GM11168 (cell line): ENCODE results near the gene NXF2B.
"Not testable (repeated sequence)": the region's sequence is repeated elsewhere in the genome, so short reads cannot be mapped to it uniquely, and the experiment has no call there.

Source experiments
- in situ Hi-C: fragments of 300-500 bp; cut with MboI; formaldehyde crosslinking; loops from one replicate; pipeline ENCODE4 v1.12.0; 2022; ENCODE audit warnings: low sequenced_read_pairs; ENCODE audit not compliant: unreplicated experiment

NXF2B gene, protein sequence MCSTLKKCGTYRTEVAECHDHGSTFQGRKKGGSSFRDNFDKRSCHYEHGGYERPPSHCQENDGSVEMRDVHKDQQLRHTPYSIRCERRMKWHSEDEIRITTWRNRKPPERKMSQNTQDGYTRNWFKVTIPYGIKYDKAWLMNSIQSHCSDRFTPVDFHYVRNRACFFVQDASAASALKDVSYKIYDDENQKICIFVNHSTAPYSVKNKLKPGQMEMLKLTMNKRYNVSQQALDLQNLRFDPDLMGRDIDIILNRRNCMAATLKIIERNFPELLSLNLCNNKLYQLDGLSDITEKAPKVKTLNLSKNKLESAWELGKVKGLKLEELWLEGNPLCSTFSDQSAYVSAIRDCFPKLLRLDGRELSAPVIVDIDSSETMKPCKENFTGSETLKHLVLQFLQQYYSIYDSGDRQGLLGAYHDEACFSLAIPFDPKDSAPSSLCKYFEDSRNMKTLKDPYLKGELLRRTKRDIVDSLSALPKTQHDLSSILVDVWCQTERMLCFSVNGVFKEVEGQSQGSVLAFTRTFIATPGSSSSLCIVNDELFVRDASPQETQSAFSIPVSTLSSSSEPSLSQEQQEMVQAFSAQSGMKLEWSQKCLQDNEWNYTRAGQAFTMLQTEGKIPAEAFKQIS

DNA sequence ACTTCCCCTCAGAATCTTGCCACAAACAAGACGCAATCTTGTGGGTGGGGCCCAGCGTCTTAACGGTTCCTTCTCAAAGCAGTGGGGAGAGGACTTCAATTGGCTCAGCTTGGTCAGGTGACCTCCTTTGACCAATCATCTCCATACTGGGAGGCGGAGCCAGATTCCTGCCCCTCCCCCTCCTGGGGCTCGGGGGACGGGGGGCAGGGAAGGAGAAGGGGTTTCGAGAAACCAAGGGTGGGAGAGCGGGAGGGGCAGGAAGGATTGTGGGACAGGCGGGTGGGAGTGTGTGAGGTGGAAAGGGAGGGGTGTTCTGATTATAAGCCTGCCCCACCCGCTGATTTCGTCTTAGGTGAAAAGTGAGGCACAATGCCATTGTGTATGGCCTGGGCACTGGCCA is at the start of gene NXF2B:
Gene NXF2B (minus strand): TSS at position 101 of the 400 bp plus-strand sequence. CDS start 59,972 bp downstream, outside the sequence.
- in situ Hi-C loops: not testable (repeated sequence)

DNA sequence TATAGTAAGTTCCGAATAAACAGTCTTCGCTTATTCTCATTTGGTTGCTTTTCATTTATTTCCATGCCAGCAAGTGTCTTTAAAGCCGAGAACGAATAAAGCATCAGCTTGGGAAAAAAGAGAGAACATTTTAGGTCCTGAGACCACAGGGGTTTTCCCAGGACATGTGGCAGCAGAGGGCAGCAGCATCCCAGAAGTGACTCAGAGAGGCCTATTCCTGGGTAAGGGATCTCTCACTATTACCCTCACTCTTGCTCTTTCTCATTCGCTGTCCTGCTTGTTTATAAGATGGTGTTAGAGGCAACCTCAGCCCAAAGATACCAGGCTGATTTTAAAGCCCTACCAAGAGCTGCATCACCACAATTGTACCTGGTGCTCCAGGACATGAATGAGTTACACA is 39.0 kb upstream of the NXF2B start:
- in situ Hi-C loops: not testable (repeated sequence)

DNA sequence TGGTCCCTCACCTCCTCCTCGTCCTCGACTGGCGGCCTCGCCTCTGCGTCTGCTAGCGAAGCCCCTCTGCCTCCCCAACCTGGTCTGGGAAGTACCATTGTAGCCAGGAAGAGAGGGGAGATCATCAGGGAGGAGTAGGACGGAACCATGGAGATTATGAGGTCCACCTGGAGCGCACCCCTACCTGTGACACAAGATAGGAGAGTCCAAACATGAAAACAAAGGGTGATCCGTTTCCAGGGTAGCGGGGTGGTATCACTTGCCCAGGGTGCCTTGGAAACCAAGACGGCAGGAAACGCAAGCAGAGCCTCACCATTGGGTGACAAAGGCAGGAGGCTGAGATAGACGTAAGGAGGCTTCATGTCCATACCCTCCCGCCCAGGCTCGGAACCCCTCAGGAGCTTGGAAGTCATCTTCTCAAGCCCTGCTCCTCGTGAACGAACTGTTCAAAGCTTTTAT is 32.0 kb upstream of the NXF2B start, which contains the start of gene TCP11X2:
Gene TCP11X2 (minus strand): TSS at position 51 of the 459 bp plus-strand sequence.
- in situ Hi-C loops: not testable (repeated sequence)

DNA sequence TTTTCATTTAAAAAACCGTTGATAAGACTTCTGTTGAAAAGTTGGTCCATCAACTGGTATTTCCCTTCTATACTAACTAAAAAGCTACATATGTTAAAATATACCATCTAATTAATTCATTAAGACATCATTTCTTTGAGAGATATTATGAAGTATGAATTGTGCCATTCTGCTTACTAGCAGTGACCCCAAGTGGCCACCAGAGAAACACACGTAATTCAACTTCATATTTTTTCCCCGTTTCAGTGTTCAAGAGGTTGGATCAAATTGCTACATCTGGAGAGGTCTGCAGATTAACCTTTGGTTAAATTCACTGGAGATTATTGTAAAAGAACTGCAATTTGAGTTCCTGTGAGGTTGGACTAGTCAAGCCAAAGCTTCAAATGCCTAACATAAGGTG is 30.4 kb upstream of the NXF2B start:
- in situ Hi-C loops: not testable (repeated sequence)

DNA sequence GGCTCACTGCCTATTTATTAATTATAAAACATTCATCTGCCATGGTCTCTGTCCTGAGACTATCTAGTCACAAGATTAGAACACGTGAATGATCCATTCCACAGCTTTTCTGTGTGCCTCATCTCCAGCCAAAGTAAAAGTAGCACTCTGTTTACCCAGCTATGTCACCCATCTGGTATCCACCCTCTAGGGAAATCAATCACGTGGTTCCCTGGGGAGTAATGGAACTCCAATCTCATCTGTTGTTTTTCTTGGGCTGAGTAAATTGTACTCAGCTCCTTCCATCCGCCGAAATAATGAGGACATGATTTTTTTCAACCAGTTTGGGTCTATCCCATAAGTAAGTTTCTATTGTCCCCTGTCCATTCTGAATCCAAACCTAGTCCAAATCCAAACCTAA is 18.8 kb upstream of the NXF2B start:
- in situ Hi-C loops: not testable (repeated sequence)

DNA sequence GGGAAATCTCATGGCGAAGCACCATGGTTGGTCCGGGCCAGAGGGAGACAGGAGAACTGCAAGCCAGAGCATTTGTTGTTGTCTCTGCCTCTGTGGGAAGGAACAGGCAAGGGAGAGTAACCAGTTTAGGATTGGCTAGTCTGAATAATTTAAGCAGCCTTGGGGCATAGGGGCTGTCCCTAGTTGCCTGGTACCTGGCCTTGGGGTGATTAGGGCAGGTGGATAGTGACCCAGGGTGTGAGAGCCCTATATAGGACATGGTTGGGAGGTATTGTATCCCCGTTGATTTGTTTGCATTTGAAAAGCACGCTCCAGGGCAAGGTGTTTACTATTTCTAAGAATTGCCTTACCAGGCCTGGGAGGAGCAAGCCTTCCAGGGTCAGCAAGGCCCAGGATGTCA is 25.3 kb downstream of the NXF2B start:
- in situ Hi-C loops: not testable (repeated sequence)

DNA sequence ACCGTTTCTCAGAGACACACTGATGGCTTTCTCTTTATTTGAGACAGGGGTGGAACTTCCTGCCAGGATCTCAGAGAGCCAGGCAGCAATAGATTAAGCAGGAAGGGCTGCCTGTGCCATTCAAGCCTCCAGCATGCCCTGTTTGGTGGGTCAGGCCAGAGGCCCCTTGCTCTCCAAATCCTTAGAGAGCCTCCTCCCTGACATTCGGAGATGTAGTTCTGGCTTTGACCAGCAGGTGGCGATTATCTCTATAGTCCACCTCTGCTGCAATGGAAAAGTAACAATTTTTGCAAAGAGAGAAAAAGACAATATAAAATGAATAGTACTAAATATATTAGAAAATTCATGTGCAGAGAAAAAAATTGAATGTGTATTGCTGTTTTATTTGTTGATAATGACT is 93.9 kb downstream of the NXF2B start:
- in situ Hi-C loops: no loop called here

DNA sequence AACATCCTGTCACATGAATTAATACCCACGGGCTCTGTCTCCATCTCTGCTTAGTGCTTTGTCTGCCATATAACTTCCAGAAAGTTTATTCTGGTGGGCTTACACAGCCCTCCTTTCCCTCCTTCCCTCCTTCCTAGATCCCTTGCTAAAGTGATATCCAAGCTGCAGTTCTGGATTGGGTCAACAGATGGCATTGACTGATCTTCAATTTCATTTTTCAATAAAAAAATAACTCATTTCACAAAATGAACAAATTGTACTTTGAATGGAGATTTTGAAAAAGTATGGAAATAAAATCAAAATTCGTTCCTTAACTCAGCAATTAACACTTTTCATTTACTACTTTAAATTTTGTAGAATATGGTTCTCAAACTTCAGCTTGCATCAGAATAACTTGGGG is 97.9 kb downstream of the NXF2B start:
- in situ Hi-C loops: no loop called here

DNA sequence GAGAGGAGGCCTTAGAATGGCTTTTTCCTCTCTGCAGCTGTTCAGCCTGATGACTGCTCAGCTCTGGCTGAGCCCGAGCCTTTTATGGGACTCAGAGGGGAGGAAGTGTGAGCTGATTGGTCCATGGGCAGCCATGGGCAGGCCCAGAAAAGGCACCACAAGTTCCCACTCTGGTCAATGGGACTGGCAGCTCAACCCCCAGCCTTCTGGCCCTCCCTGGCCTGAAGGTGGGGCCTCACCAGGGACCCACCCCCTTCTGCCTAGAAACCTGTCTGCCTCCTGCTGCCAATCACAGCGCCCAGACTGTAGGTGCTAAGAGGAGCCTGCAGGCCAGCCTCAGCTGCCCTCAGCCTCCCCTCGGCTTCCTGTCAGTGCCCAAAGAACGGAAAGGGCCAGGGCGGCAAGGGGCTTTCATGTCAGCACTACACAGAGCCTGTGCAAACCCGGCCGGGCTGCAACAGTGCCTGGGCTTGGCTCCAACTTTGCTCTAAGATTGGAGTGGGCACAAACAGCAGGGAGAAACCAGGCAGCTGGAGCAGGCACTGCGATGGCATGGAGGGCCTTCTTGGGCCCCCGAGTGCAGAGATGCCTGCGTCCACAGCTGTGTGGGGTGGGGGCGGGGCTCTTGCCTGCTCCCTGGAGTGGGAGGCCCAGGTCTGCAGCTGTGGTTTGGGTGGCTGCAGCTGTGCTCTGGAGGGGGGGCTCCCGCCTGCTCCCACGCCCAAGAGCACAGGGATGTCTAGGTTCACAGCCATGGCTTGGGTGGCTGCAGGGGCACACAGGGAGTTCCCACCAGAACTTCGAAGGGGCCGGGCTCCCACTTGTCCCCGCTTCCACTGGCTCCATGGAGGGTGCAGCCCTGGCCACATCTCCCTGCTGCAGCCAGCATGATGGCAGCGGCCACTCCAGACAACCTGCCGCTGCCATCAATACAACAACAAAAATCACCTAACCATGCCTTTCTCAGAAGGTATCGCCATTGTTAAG is 100.2 kb downstream of the NXF2B start:
- in situ Hi-C loops: no loop called here

DNA sequence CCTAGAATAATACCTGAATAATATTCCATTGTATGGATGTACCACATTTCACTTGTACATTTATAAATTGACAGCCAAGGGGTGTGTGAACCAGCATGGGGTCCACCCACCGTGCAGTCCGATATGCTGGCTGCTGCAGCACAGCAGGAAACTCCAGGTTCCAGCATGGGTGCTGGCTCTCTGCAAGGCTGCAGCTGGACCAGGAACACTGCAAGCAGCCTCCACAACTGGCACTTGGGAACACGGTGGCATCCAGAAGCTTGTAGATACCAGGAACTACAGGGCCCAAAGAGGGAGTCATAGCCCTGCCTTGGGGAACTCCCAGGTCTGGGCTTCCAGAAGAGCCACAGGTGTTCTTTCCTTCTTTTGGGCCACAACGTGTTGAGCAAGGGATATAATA is 101.6 kb downstream of the NXF2B start:
- in situ Hi-C loops: no loop called here
